HAP-1 (cell line): ENCODE results near the gene KDM4B.

ENCODE experiments used
- DNase-seq, 2 experiments: peaks; one replicate each; pipeline ENCODE4 v3.0.0-alpha.2; 2016 to 2020; ENCODE audit warnings: low spot score in 2 of 2
- H3K27me3 ChIP-seq: fragments of 250-450 bp; sonication (Bioruptor Pico); 2 replicates; pipeline ENCODE4 v1.5.1; 2020; ENCODE audit warnings: low read depth, mild to moderate bottlenecking, moderate library complexity
- H3K36me3 ChIP-seq: fragments of 250-450 bp; sonication (Bioruptor Pico); replicated peaks from 2 replicates; pipeline ENCODE4 v1.5.1; 2020; ENCODE audit warnings: mild to moderate bottlenecking
- H3K4me1 ChIP-seq: fragments of 250-450 bp; sonication (Bioruptor Pico); 2 replicates; pipeline ENCODE4 v1.5.1; 2020; ENCODE audit warnings: mild to moderate bottlenecking
- H3K4me3 ChIP-seq: fragments of 250-450 bp; sonication (Bioruptor Pico); 2 replicates; pipeline ENCODE4 v1.5.1; 2020; ENCODE audit warnings: mild to moderate bottlenecking, moderate library complexity
- H3K9me3 ChIP-seq: fragments of 250-450 bp; sonication (Bioruptor Pico); 2 replicates; pipeline ENCODE4 v1.5.1; 2020; ENCODE audit warnings: mild to moderate bottlenecking, moderate library complexity
- in situ Hi-C: fragments of 300-500 bp; cut with MboI; formaldehyde crosslinking; loops from 3 replicates; pipeline ENCODE4 v1.14.3; 2020; ENCODE audit warnings: low sequenced_read_pairs, inconsistent platforms, mixed read lengths

The KDM4B gene

DNA sequence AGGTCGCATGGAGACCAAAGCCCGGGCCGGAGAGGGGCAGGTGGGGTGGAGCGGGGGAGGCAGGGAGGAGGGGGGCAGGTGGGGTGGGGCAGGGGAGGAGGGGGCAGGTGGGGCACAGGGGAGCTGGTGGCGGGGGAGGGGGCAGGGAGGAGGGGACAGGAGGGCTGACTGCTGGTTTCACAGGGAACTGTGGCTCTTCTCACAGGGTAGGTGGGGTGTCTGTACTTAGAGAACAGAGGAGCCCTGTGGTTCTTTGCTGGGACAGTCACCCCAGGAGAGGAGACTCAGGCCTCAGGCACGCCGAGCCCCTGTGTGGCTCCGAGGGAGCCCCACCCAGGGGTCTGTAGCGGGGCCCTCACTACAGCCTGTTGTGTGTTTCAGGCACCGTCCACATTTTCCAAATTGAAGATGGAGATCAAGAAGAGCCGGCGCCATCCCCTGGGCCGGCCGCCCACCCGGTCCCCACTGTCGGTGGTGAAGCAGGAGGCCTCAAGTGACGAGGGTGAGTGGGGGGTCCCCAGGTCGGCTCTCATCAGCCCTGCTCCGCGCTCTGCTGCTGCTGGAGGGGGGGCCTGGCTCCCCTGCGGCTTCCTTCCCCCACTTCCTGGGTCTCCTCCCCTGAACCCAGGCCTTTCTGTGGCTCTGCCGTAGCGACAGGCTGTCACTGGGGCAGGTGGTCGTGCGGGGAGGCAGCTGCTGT lies 162.7 kb downstream of the KDM4B start:
- H3K27me3 ChIP-seq, result no peaks in the 10 kb centered on the region
- H3K9me3 ChIP-seq, result no peaks in the 10 kb centered on the region
- DNase-seq, result no peak
- in situ Hi-C loops, result no loop called here
- H3K36me3 ChIP-seq, result peaks cover 6% of the 10 kb centered on the region
- H3K4me3 ChIP-seq, result no peak overlapping the region
- H3K4me1 ChIP-seq, result no peaks in the 10 kb centered on the region

DNA sequence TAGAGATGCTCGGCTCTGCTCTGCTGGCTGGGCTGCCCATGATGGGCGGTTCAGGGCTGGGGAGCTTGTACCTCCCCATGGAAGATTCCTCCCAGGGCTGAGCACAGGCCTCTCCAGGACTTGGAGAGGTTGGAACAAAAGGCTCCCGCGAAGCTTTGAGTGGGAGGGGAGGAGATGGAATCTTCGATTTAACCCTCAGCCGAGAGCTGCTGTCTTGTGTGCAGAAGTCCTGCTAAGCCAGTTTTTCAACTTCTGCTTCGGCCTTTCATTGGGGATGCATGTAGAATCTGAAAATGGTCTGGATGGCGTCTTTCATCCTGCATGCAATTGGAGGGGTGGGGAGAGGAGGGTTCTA lies 163.3 kb downstream of the KDM4B start:
- Histone ChIP-seq H3K27me3 (no peaks in the 10 kb centered on the region), H3K9me3 (no peaks in the 10 kb centered on the region), H3K4me3 (no peak overlapping the region), H3K36me3 (peaks cover 6% of the 10 kb centered on the region), H3K4me1 (no peaks in the 10 kb centered on the region)
- DNase-seq, result no peak
- in situ Hi-C loops, result no loop called here

DNA sequence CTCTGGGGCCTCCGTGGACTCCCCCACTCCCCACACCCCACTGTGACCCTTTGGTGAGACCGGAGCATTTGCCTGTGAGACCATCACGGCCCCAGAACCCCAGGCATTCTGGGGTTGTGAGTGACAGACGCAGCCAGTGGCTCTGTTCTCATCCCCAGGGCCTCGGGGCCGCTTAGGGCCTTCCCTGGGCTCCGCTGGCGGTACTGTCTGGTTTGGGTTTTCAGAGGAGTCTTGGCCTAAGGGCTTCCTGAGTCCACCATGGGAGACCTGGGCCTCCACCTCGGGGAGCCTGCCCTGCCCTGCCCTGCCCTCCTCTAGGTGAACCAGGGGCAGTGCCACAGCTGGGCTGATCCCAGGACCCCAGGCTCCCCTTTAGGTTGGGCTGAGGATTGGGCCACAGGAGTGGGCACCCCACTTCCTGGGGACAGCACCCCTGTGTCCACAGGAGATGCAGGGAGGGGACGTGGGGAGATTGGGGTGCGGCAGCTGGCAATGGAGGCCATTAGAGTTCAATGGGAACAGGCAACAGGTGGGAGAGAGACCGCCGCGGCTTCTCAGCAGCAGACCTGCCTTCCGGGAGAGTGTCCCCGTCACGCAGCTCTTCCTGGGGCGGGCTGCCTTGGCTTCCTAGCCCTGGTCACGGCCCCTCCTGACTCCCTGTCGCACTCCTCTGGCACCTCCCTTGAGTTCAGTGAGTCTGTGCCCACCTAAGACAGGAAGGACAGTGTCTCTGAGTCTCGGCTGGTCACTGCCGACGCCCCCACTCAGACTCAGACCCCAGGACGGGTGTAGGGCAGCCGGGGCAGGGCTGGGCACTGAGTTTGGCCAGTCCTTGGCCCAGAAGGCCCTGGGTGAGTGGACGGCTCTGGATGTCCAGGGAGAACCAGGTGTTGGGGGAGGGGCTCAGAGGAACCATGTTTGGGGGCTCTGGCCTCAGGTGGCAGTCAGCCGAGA lies 164.1 kb downstream of the KDM4B start:
- Histone ChIP-seq H3K4me3 (no peak overlapping the region), H3K27me3 (no peaks in the 10 kb centered on the region), H3K9me3 (no peaks in the 10 kb centered on the region), H3K36me3 (peaks cover 13% of the 10 kb centered on the region), H3K4me1 (no peaks in the 10 kb centered on the region)
- DNase-seq, result no peak
- in situ Hi-C loops, result no loop called here

DNA sequence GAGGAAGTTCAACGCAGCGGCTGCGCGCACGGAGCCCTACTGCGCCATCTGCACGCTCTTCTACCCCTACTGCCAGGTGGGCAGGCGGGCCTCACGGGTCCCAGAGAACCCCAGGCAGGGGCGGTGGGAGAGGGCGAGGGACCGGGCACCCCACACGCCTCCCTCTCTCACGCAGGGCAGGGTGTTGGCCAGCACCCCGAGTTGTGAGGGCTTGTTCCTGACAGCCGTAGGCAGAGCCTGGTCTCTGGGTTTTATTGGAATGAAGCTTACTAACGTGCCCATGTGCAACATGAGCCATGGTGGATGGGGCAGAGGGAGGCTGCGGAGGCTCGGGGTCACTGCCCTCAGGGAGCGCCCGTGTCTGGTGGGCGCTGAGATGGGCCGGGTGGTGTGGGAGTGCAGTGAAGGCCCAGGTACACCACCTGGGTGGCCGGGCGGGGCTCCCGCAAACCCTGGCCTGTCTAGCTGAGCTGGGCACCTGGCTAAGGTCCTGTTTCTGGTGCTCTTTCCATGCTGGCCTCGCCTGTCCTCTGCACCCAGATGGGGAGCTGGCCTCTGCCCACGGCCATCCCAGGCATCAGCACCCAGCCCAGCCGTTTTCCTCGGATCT lies 165.2 kb downstream of the KDM4B start:
- Histone ChIP-seq H3K27me3 (no peaks in the 10 kb centered on the region), H3K4me3 (no peak overlapping the region), H3K4me1 (no peaks in the 10 kb centered on the region), H3K9me3 (no peaks in the 10 kb centered on the region), H3K36me3 (peaks cover 18% of the 10 kb centered on the region)
- in situ Hi-C loops, result no loop called here
- no peak for DNase-seq

DNA sequence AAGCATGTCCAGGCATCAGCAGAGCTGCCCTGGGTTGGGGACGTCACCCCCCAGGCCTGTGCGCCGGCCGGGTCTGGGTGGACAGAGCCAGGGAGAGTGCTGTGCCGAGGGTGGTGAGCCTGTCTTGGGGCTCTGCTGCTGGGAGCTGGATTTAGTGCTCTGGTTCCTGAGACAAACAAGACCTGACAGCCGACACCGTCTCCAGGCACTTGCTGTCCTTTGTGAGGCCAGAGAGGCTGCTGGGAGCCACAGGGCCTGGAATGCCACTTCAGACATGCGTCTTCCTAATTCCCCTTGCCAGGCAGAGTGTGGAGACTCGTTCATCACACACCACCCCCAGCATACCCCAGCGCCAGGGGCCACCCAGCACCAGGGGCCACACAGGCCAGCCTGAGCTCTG lies 165.8 kb downstream of the KDM4B start:
- Histone ChIP-seq H3K4me3 (no peak overlapping the region), H3K9me3 (no peaks in the 10 kb centered on the region), H3K4me1 (no peaks in the 10 kb centered on the region), H3K27me3 (no peaks in the 10 kb centered on the region), H3K36me3 (peaks cover 18% of the 10 kb centered on the region)
- DNase-seq, result no peak
- in situ Hi-C loops, result no loop called here

DNA sequence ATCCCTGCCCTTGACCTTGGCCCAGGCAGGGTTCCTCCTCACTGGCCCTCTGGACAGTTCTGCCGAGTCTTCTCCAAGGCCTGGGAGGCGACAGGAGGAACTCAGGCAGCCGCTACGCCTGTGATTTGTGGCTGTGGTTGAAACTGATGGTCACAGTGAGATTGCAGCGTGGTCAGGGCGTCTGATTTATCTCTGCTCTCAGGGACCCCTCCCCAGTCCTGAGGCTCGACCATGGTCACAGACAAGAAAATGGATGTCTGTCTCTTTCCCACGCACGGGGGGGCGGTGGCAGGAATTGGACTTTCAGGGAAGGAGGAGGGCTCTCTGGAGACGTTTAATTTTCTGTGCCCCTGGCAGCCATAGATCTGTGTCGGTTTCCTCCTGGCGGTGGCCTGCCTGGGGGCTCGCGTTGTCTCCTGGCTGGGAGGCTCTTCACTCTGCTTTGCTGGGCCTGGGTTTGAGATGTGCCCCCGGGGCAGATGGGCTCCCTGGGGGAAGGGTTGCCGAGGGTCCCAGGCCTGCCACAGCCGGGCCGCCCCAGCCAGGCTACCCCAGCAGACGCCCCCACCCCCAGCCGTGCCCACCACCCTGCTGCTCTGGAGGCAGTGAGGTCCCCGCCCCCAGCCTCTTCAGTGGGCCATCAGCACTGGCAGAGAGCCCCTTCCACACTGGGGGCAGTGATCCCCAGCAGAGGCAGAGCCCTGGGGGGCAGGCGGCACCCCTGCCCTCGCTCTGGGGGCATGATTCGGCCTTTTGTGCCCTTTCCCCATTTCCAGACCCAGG lies 167.4 kb downstream of the KDM4B start:
- Histone ChIP-seq H3K27me3 (no peaks in the 10 kb centered on the region), H3K36me3 (peaks cover 18% of the 10 kb centered on the region), H3K4me1 (no peaks in the 10 kb centered on the region), H3K9me3 (no peaks in the 10 kb centered on the region), H3K4me3 (no peak overlapping the region)
- DNase-seq, result no peak
- in situ Hi-C loops, result no loop called here

DNA sequence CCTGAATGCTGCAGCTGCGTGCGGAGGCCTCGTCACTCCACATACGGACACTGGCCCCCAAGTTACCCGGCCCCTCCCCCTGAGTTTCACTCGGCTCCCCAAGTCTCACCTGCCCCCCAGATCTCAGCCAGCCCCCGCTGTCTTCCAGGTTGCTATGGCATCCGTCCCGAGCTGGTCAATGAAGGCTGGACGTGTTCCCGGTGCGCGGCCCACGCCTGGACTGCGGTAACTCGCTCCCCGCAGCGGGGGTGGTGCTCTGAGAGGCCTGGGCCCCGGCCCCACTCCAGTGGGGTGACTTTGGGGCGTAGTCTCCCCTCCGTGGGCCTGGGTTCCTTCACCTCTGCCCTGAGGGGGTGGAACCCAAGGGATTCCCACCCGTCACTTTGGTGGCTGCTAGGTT lies 168.2 kb downstream of the KDM4B start:
- Histone ChIP-seq H3K36me3 (peaks cover 18% of the 10 kb centered on the region), H3K4me1 (no peaks in the 10 kb centered on the region)

DNA sequence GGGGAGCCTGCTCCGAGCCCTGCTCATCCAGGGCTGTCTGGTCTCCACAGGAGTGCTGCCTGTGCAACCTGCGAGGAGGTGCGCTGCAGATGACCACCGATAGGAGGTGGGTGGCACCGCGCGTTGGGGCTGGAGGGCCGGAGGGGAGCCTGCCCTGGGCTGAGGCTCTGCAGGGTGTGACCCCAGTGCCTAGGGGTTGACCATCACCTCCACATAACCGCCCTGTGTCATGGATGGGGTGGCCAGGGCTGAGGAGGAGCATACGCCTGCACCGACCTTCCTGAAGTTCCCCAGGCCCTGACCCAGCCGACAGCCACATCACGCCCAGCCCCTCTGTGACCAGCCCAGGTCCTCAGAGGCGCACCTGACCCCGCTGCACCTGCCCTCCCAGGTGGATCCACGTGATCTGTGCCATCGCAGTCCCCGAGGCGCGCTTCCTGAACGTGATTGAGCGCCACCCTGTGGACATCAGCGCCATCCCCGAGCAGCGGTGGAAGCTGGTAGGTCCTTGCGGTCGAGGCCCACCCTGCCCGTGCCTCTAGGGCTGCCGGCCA lies 168.7 kb downstream of the KDM4B start:
- H3K4me1 ChIP-seq, result no peaks in the 10 kb centered on the region
- peaks cover 18% of the 10 kb centered on the region for H3K36me3 ChIP-seq
- peak in 1 of 2 experiments; percentile 48 for DNase-seq
- in situ Hi-C loops, result no loop called here
- H3K27me3 ChIP-seq, result no peaks in the 10 kb centered on the region
- H3K9me3 ChIP-seq, result no peaks in the 10 kb centered on the region
- H3K4me3 ChIP-seq, result no peak overlapping the region

More for the DNA sequence above, 168.2 kb downstream of the KDM4B start:
- H3K27me3 ChIP-seq, result no peaks in the 10 kb centered on the region
- DNase-seq, result no peak
- in situ Hi-C loops, result no loop called here
- H3K4me3 ChIP-seq, result no peak overlapping the region
- H3K9me3 ChIP-seq, result no peaks in the 10 kb centered on the region

DNA sequence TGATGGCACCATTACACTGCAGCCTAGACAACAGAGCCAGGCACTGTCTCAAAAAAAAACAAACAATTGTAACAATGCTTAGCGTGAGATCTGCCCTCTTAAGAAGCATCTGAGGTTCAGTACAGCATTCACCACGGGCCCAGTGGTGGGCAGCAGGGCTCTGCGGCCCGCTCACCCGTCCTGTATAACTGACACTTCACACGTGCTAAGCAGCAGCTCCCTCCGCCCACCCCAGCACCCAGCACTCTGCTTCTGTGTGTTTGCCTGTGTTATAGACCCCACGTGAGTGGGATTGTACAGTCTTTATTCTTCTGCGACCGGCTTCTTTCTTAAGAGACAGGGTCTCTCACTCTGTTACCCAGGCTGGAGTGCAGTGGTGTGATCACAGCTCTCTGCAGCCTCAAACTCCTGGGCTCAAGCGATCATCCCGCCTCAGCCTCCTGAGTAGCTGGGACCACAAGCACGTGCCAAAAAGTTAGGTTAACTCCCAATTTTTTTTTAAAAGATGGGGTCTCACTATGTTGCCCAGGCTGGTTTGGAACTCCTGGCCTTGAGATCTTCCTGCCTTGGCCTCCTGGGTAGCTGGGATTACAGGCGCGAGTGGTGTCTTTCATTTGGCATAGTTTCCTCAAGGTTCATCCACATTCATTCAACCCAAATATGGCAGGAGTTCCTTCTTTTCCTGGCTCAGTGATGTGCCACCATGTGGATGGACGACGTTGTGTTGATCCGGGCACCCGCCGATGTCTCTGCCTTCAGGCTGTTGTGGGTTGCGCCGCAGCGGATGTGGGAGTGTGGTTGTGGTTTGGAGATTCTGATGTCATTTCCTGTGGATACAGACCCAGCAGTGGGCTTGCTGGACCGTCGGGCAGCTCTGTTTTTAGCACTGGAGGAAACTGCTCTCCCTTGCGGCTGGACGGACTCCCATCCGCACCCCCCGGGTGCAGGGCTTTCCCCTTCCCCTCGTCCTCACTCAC lies 170.0 kb downstream of the KDM4B start:
- DNase-seq, result no peak
- H3K4me1 ChIP-seq, result no peaks in the 10 kb centered on the region
- H3K9me3 ChIP-seq, result no peaks in the 10 kb centered on the region
- in situ Hi-C loops, result no loop called here
- peaks cover 18% of the 10 kb centered on the region for H3K36me3 ChIP-seq
- H3K4me3 ChIP-seq, result no peak overlapping the region
- H3K27me3 ChIP-seq, result no peaks in the 10 kb centered on the region

DNA sequence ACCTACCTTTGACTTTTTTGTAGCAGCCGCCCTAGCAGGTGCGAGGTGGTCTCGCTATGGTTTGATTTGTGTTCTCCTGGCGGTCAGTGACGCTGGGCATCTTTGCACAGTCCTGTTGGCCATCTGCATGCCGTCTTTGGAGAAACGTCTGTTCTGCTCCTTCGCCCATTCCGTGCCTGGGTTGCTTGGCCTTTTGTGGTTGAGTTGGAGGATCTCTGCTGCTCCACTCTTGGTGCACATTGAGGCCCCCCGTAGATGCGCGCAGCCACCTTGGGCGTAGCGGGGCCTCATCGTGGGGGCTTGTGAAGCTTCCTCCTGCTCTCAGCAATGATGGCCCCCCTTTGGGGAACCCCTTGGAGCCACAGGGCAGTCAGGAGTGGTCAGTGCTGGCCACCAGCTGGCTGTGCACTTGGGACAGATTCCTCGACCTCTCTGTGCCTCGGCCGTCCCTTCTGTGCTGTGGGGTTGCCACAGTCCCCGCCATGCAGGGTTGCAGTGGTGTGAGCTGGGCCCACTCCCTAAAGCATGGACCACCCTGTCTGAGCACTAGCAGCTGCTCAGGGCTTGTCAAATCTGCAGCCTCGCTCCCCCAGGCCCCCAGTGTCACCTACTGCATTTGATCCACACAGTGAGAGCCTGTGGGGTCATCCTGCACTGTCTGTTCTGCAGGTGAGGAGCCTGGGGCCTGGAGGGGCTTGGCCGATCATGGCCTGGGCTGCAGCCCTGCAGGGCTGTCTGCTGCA lies 170.8 kb downstream of the KDM4B start:
- H3K4me1 ChIP-seq, result no peaks in the 10 kb centered on the region
- H3K36me3 ChIP-seq, result peaks cover 20% of the 10 kb centered on the region
- H3K4me3 ChIP-seq, result no peak overlapping the region
- H3K9me3 ChIP-seq, result no peaks in the 10 kb centered on the region
- DNase-seq, result no peak
- H3K27me3 ChIP-seq, result no peaks in the 10 kb centered on the region
- in situ Hi-C loops, result no loop called here

DNA sequence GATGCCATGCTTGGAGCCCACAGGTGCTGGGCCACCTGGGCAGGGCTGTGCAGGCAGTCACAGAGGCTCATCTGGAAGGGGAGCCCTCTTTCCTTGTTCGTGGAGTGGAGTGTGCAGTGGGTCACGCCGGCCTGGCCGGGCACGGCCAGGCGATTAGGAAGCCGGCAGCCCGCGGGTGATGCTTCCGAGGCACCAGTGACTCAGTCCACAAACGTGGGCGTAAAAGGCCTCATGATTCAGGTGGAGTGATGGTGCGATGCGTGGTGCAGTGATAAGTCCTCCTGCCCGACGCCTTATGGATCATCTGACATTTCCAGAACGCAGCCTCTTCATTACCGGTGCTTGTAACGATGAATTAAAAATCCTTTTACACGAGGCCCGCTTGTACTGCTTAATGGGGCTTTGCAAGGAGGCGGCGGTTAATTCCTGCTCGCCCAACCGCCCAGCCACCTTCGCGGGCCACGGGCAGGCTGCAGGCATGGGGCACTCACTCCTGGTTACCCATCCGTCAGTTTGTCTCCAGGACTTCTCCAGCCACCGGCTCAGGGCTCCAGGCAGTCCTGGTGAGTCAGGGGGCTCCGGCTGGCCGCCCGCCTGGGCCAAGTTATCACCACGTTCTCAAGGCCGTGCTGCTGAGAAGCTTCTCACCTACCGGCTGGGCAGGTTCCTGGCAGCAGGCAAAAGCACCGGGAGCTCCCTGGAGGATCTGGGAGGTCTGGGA lies 172.4 kb downstream of the KDM4B start:
- in situ Hi-C loops, result no loop called here
- no peak for DNase-seq
- Histone ChIP-seq H3K4me1 (no peaks in the 10 kb centered on the region), H3K27me3 (no peaks in the 10 kb centered on the region), H3K9me3 (no peaks in the 10 kb centered on the region), H3K36me3 (peaks cover 15% of the 10 kb centered on the region), H3K4me3 (no peak overlapping the region)
